Tibial nerve (tissue), 4 donors: ENCODE data around the gene FGR. TPM values are rescaled to one million over a fixed set of nuclear protein-coding genes. Genes with fewer than 3 reads are reported as not detected.
"Not testable (repeated sequence)": the region's sequence is repeated elsewhere in the genome, so short reads cannot be mapped to it uniquely, and the experiment has no call there.

Experiments
- DNase-seq, 2 donors: peaks; one replicate each; pipeline ENCODE4 v3.0.0-alpha.2; 2019; ENCODE audit warnings: low spot score in 2 of 2
- H3K27ac ChIP-seq, 4 donors: fragments of 200-600 bp; sonication (generic) in 3 of 4; one replicate each; pipeline ENCODE4 v1.5.1; 2017 to 2019; ENCODE audit warnings: mild to moderate bottlenecking in 1 of 4
- H3K27me3 ChIP-seq, 2 donors: fragments of 200-600 bp; sonication (generic) in 1 of 2; one replicate each; pipeline versions ENCODE4 v1.5.1 to v1.6.0; 2017 to 2019
- H3K36me3 ChIP-seq, 3 donors: fragments of 200-600 bp; sonication (generic); one replicate each; pipeline ENCODE4 v1.5.1; 2018 to 2019
- H3K4me1 ChIP-seq, 4 donors: fragments of 200-600 bp; sonication (generic) in 3 of 4; one replicate each; pipeline ENCODE4 v1.5.1; 2017 to 2019
- H3K4me3 ChIP-seq, 4 donors: fragments of 200-600 bp; sonication (generic) in 3 of 4; one replicate each; pipeline ENCODE4 v1.5.1; 2017 to 2019; ENCODE audit warnings: mild to moderate bottlenecking in 1 of 4, moderate library complexity in 1 of 4
- H3K9me3 ChIP-seq, 4 donors: fragments of 200-600 bp; sonication (generic) in 3 of 4; one replicate each; pipeline ENCODE4 v1.5.1; 2017 to 2019
- CTCF ChIP-seq, 5 experiments: fragments of 200-600 bp in 3 of 5; fragments of 450-650 bp in 2 of 5; sonication (generic) in 3 of 5; IDR thresholded peaks; one replicate each; pipeline ENCODE4 v1.5.1; 2016 to 2019; ENCODE audit warnings: antibody characterized with exemption in 5 of 5, mild to moderate bottlenecking in 3 of 5, moderate library complexity in 2 of 5
- EP300 ChIP-seq, 2 donors: sonication (generic); formaldehyde crosslinking; IDR thresholded peaks; one replicate each; pipeline ENCODE4 v1.6.1; 2017; ENCODE audit warnings: antibody characterized with exemption in 2 of 2, mild to moderate bottlenecking in 1 of 2
- POLR2A ChIP-seq, 2 donors: fragments of 450-650 bp; IDR thresholded peaks; one replicate each; pipeline ENCODE4 v1.6.1; 2017; ENCODE audit warnings: antibody characterized with exemption in 2 of 2, mild to moderate bottlenecking in 2 of 2, moderate library complexity in 2 of 2
- WGBS, 2 donors: methylation state at CpG; one replicate each; pipeline ENCODE4 v1.1.5; 2018; 5-methylcytosine and 5-hydroxymethylcytosine counted together
- total RNA-seq, 4 donors: library from RNA; depleted of rRNA; stranded (reverse); fragments of >200 nt; gene quantifications; one replicate each; pipeline ENCODE4 v1.1.0, GENCODE V29; 2016

FGR gene
- total RNA-seq, 4 donors from 2014 or later = 18.4 to 63.9 (median 22.6) TPM

DNA sequence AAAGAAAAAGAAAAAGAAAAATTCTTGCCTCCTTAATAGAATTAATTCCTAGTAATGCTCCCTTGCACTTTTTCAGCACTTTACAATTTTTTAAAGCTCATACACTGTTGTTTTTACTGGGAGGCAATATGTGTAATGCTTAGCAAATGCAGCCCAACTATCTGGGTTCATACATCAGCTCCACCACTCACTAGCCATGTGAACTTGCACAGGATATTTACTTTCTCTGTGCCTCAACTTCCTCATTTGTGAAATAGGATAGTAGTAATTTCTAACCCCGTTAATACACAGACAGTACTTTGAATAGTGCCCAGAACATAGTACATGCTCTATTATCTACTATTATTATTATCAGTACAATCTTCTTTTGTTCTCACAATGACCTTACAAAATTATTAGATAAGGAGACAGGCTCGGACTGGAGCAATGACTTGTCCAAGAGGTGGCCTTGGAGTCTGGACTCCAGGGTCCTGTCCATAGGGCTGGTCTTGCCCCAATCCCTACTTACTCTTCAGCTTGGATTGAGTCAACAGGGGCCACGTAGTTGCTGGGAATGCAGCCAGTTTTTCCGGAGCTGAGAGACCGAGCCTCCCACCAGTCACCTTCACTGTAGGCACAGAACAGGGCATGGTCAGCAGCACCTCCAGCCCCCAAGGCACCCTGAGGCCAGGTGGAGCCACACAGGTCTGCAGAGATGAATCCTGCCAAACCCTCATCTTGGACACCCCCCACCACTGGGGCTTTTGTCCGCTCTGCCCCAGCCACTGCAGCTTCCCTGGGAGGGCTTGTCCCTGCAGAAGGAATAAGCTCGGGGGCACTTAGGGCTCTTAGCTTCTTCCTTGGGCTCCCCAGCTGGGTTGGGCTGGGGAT, 13.7 kb downstream of the FGR start:
- TF ChIP-seq POLR2A (IDR thresholded peaks at IDR 0.05) (no peak), EP300 (IDR thresholded peaks at IDR 0.05) (no peak), CTCF (IDR thresholded peaks at IDR 0.05) (no peak)
- DNase-seq = no peak
- Histone ChIP-seq H3K4me1 (peaks cover 0 to 7% (median 2%) of the 10 kb centered on the region in 4 donors), H3K36me3 (no peaks in the 10 kb centered on the region), H3K27me3 (no peaks in the 10 kb centered on the region), H3K4me3 (no peak overlapping the region), H3K9me3 (no peaks in the 10 kb centered on the region), H3K27ac (no peak overlapping the region)
- WGBS, 2 donors = 31 to 41% methylated on average over 6 to 7 of the region's 7 CpGs

DNA sequence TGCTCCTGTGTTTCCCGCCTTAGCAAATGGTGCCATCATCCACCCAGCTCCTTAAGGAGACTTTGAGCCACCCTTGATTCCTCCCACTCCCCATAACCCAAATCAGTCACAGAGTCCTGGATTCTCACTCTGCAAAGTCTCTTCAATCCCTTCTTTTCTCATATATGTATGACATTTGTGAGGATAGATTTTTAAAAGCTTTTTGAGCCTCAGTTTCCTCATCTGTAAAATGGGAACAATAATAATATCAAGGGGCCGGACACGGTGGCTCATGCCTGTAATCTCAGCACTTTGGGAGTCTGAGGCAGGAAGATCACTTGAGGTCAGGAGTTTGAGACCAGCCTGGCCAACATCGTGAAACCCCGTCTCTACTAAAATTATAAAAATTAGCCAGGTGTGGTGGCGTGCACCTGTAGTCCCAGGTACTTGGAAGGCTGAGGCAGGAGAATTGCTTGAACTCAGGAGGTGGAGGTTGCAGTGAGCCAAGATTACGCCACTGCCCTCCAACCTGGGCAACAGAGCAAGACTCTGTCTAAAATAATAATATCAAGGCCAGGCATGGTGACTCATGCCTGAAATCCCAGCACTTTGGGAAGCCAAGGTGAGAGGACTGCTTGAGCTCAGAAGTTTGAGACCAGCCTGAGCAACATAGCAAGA, 15.1 kb downstream of the FGR start:
- not testable (repeated sequence) for H3K27ac ChIP-seq, H3K9me3 ChIP-seq, H3K36me3 ChIP-seq, H3K4me3 ChIP-seq, H3K4me1 ChIP-seq, DNase-seq, H3K27me3 ChIP-seq
- whole genome bisulfite sequencing, 2 donors = 94 to 96% methylated on average over 7 of the region's 7 CpGs

- Histone ChIP-seq H3K4me1 (peaks cover 0 to 10% (median 3%) of the 10 kb centered on the region in 4 donors), H3K27me3 (no peaks in the 10 kb centered on the region), H3K27ac (no peak overlapping the region), H3K36me3 (no peaks in the 10 kb centered on the region), H3K9me3 (no peaks in the 10 kb centered on the region), H3K4me3 (no peak overlapping the region)
- no peak for TF ChIP-seq POLR2A (IDR thresholded peaks at IDR 0.05)
- no peak for TF ChIP-seq EP300 (IDR thresholded peaks at IDR 0.05)
- no peak for TF ChIP-seq CTCF (IDR thresholded peaks at IDR 0.05)
- WGBS, 2 donors = 73 to 77% methylated on average over 14 of the region's 14 CpGs
- no peak for DNase-seq
Observed at GRCh38 chr1:27618341-27619082, 16.5 kb downstream of the FGR start.

DNA sequence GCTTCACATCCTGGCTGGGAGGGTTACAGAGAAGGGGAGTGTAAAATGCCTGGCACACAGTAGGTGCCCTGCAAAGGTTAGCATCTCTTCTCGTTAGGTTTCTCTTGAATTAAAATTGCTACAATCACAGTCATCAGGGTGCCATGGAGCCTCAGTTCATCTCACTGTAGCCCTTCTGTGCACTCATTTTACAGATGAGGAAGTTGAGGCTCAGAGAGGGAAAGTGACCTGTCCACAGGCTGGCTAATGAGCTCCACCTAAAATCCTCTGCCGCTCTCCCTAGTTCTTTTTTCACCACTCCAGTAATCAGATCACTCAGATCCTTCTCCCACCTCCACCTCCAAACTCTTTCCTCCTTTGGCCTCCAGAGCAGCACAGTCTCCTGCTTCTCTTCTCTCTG, 17.6 kb downstream of the FGR start:
- no peak for TF ChIP-seq EP300 (IDR thresholded peaks at IDR 0.05)
- no peak for TF ChIP-seq POLR2A (IDR thresholded peaks at IDR 0.05)
- no peak for TF ChIP-seq CTCF (IDR thresholded peaks at IDR 0.05)
- H3K36me3 ChIP-seq = no peaks in the 10 kb centered on the region
- H3K4me3 ChIP-seq = no peak overlapping the region
- no peaks in the 10 kb centered on the region for H3K9me3 ChIP-seq
- 75 to 85% methylated on average over 2 of the region's 2 CpGs for WGBS, 2 donors
- DNase-seq = no peak
- no peaks in the 10 kb centered on the region for H3K27me3 ChIP-seq
- H3K27ac ChIP-seq = no peak overlapping the region
- H3K4me1 ChIP-seq = peaks cover 0 to 10% (median 3%) of the 10 kb centered on the region in 4 donors

GRCh38 chr1:27616441-27616840, 18.5 kb downstream of the FGR start:
- WGBS, 2 donors = 80 to 100% methylated on average over 1 to 2 of the region's 2 CpGs
- no peaks in the 10 kb centered on the region for H3K27me3 ChIP-seq
- no peaks in the 10 kb centered on the region for H3K9me3 ChIP-seq
- no peak overlapping the region for H3K27ac ChIP-seq
- DNase-seq = no peak
- H3K4me3 ChIP-seq = no peak overlapping the region
- TF ChIP-seq EP300 (IDR thresholded peaks at IDR 0.05) (no peak), CTCF (IDR thresholded peaks at IDR 0.05) (no peak), POLR2A (IDR thresholded peaks at IDR 0.05) (no peak)
- no peaks in the 10 kb centered on the region for H3K36me3 ChIP-seq
- H3K4me1 ChIP-seq = peaks cover 0 to 10% (median 3%) of the 10 kb centered on the region in 4 donors
